Measurements from ENCODE around the gene ZNF546. TPM values are rescaled to one million over a fixed set of nuclear protein-coding genes. Genes with fewer than 3 reads are reported as not detected.

The ZNF546 gene
- total RNA-seq, 1 experiment from 2014 or later, result 1.1 TPM

GRCh38 chr19:39982883-39983282, 14.0 kb upstream of the ZNF546 start:
- H3K9me3 Mint-ChIP-seq, result peaks cover 41% of the 10 kb centered on the region
- H3K27ac Mint-ChIP-seq, result no peak overlapping the region
- no peak for ATAC-seq
- no peak for DNase-seq (ENCODE audit: low spot score)
- H3K4me3 Mint-ChIP-seq, result no peak overlapping the region
- H3K4me1 Mint-ChIP-seq, result no peaks in the 10 kb centered on the region
- peaks cover 5% of the 10 kb centered on the region; the same call in 1 of the 2 replicates for H3K27me3 Mint-ChIP-seq (ENCODE audit: low read depth)
- H3K36me3 Mint-ChIP-seq, result peaks cover 86% of the 10 kb centered on the region
- TF ChIP-seq NR2C2 (CRISPR knock-in tag; IDR thresholded peaks at IDR 0.05) (no peak), NFYB (CRISPR knock-in tag; conservative IDR thresholded peaks at IDR 0.05; ENCODE audit: low read depth) (no peak), ZNF138 (CRISPR knock-in tag; conservative IDR thresholded peaks at IDR 0.05) (no peak), HMGA2 (CRISPR knock-in tag; IDR thresholded peaks at IDR 0.05) (peak; percentile 44; the same call in 1 of the 2 replicates), SOX15 (CRISPR knock-in tag; IDR thresholded peaks at IDR 0.05) (no peak), ESRRA (CRISPR knock-in tag; IDR thresholded peaks at IDR 0.05; ENCODE audit: borderline replicate concordance) (no peak), ZNF416 (CRISPR knock-in tag; IDR thresholded peaks at IDR 0.05) (no peak)
- POLR2A ChIA-PET, result no interaction called here
- CTCF ChIA-PET, result no interaction called here

GRCh38 chr19:39983695-39984300, 13.1 kb upstream of the ZNF546 start:
- ChIA-PET POLR2A (no interaction called here), CTCF (no interaction called here)
- DNase-seq (ENCODE audit: low spot score) (no peak), ATAC-seq (no peak)
- Mint-ChIP-seq H3K9me3 (peaks cover 47% of the 10 kb centered on the region), H3K27me3 (ENCODE audit: low read depth) (peaks cover 5% of the 10 kb centered on the region; the same call in 1 of the 2 replicates), H3K36me3 (peaks cover 79% of the 10 kb centered on the region), H3K4me1 (no peaks in the 10 kb centered on the region), H3K4me3 (no peak overlapping the region), H3K27ac (no peak overlapping the region)
- 0 out of 2 replicates have a peak, but pooled peaks have one; percentile 13 for TF ChIP-seq NFYB (CRISPR knock-in tag; conservative IDR thresholded peaks at IDR 0.05; ENCODE audit: low read depth)
- no peak for TF ChIP-seq CREM (CRISPR knock-in tag; IDR thresholded peaks at IDR 0.05)

GRCh38 chr19:39986643-39987042, 10.2 kb upstream of the ZNF546 start:
- H3K27me3 Mint-ChIP-seq (ENCODE audit: low read depth), result peaks cover 5% of the 10 kb centered on the region; the same call in 1 of the 2 replicates
- H3K27ac Mint-ChIP-seq, result no peak overlapping the region
- no peak overlapping the region for H3K4me3 Mint-ChIP-seq
- DNase-seq (ENCODE audit: low spot score) (no peak), ATAC-seq (no peak)
- H3K4me1 Mint-ChIP-seq, result no peaks in the 10 kb centered on the region
- peaks cover 50% of the 10 kb centered on the region for H3K9me3 Mint-ChIP-seq
- ChIA-PET POLR2A (no interaction called here), CTCF (no interaction called here)
- H3K36me3 Mint-ChIP-seq, result peaks cover 54% of the 10 kb centered on the region
- TF ChIP-seq ZNF396 (CRISPR knock-in tag; IDR thresholded peaks at IDR 0.05; ENCODE audit: borderline replicate concordance) (no peak), NR2C2 (CRISPR knock-in tag; IDR thresholded peaks at IDR 0.05) (no peak), RELA (CRISPR knock-in tag; IDR thresholded peaks at IDR 0.05; ENCODE audit: borderline replicate concordance) (no peak), EMX1 (CRISPR knock-in tag; IDR thresholded peaks at IDR 0.05) (no peak), ZNF425 (CRISPR knock-in tag; conservative IDR thresholded peaks at IDR 0.05) (no peak), HMGA2 (CRISPR knock-in tag; IDR thresholded peaks at IDR 0.05) (no peak), CREB1 (CRISPR knock-in tag; IDR thresholded peaks at IDR 0.05) (no peak), ETV6 (CRISPR knock-in tag; IDR thresholded peaks at IDR 0.05) (no peak)

- Mint-ChIP-seq H3K27me3 (ENCODE audit: low read depth) (peaks cover 5% of the 10 kb centered on the region; the same call in 1 of the 2 replicates), H3K36me3 (peaks cover 50% of the 10 kb centered on the region), H3K27ac (no peak overlapping the region), H3K4me1 (no peaks in the 10 kb centered on the region), H3K4me3 (no peak overlapping the region), H3K9me3 (peaks cover 50% of the 10 kb centered on the region)
- ATAC-seq, result no peak
- POLR2A ChIA-PET, result no interaction called here
- CTCF ChIA-PET, result no interaction called here
- no peak for DNase-seq (ENCODE audit: low spot score)
- no peak for TF ChIP-seq ZNF425 (CRISPR knock-in tag; conservative IDR thresholded peaks at IDR 0.05)
- TF ChIP-seq ZNF263 (CRISPR knock-in tag; IDR thresholded peaks at IDR 0.05; ENCODE audit: low read depth), result no peak
- TF ChIP-seq STAT6 (CRISPR knock-in tag; conservative IDR thresholded peaks at IDR 0.05; ENCODE audit: low read depth), result no peak
- no peak for TF ChIP-seq NR1H2 (CRISPR knock-in tag; IDR thresholded peaks at IDR 0.05)
- no peak for TF ChIP-seq AR (CRISPR knock-in tag; IDR thresholded peaks at IDR 0.05)
Measured at GRCh38 chr19:39987167-39987566, 9.7 kb upstream of the ZNF546 start.

Measured in WTC11 (cell line).